PC-3 (cell line): ENCODE data around the gene ARAP3.

ENCODE experiments used
- EZH2 ChIP-seq: fragments of 300-600 bp; sonication (generic); IDR thresholded peaks from one replicate; pipeline ENCODE4 v1.6.1; 2017; ENCODE audit warnings: antibody characterized with exemption, mild to moderate bottlenecking, low read length; ENCODE audit not compliant: unreplicated experiment
- TF ChIP-seq, protein P1 (sequence below): fragments of 300-600 bp; sonication (generic); conservative IDR thresholded peaks from 2 replicates; pipeline ENCODE4 v1.5.1; 2017; ENCODE audit warnings: antibody characterized with exemption, low read depth, mild to moderate bottlenecking, low read length

DNA sequence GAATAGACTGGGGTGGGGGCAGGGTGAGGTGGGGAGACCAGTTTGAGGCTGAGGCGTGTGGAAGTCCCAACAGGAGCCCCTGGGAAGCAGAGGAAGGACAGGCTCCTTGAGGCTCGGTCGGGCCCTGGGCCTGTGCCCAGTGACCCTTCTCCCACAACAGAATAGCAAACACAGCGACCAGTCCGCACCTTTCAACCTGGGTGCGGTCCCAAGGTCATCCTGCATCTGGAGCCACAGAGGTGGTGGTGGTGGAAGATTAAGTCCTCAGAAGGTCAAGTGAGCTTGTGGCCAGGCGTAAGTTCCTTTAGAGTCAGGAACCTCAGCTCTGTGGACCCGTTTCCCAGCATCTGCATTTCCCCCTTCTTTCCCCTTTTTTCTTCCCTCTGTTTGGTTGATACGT is 26.0 kb upstream of the ARAP3 start:
- TF ChIP-seq, protein P1, sequence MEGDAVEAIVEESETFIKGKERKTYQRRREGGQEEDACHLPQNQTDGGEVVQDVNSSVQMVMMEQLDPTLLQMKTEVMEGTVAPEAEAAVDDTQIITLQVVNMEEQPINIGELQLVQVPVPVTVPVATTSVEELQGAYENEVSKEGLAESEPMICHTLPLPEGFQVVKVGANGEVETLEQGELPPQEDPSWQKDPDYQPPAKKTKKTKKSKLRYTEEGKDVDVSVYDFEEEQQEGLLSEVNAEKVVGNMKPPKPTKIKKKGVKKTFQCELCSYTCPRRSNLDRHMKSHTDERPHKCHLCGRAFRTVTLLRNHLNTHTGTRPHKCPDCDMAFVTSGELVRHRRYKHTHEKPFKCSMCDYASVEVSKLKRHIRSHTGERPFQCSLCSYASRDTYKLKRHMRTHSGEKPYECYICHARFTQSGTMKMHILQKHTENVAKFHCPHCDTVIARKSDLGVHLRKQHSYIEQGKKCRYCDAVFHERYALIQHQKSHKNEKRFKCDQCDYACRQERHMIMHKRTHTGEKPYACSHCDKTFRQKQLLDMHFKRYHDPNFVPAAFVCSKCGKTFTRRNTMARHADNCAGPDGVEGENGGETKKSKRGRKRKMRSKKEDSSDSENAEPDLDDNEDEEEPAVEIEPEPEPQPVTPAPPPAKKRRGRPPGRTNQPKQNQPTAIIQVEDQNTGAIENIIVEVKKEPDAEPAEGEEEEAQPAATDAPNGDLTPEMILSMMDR: no peak
- TF ChIP-seq EZH2: no peak
